A549 treated with AZD2906 at 1 μM for 4 hours (cell line): ENCODE measurements around the gene TMEM269. TPM values are rescaled to one million over a fixed set of nuclear protein-coding genes. Genes with fewer than 3 reads are reported as not detected.

Source experiments
- total RNA-seq: library from RNA; stranded (reverse); fragments of 200-300 nt; extraction: Qiagen RNA extraction; gene quantifications from 5 replicates; pipeline ENCODE4 v1.2.3, GENCODE V29; 2022

The TMEM269 gene, protein sequence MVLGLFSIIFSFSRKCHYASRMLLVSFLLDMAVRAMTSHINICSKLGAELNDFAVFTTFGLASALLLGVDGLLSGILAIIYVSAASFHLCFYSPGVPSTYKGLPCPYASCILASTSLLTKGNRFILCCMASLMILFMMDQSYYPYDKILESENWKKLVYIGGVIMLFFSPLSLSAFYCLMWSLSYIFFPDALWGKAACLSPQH
- total RNA-seq = 0.05 to 0.22 TPM (median 0.10 TPM) in 5 replicates

GRCh38 chr1:42784946-42785693 is at the start of gene TMEM269:
TMEM269 (plus strand) TSS chr1:42784991; CDS start chr1:42789894, 4,903 bp downstream.

GRCh38 chr1:42739753-42740700 is 44.8 kb upstream of the TMEM269 start, which contains the start of gene CLDN19:
CLDN19 (minus strand) TSS chr1:42740236; CDS start chr1:42740063, 173 bp downstream.

GRCh38 chr1:42766741-42767509 is 17.9 kb upstream of the TMEM269 start, which contains the start of the genes C1orf50 and P3H1:
C1orf50 (plus strand) TSS chr1:42767249; CDS start chr1:42767312, 63 bp downstream.
P3H1 (minus strand) TSS chr1:42767028; CDS start chr1:42766971, 57 bp downstream.

DNA sequence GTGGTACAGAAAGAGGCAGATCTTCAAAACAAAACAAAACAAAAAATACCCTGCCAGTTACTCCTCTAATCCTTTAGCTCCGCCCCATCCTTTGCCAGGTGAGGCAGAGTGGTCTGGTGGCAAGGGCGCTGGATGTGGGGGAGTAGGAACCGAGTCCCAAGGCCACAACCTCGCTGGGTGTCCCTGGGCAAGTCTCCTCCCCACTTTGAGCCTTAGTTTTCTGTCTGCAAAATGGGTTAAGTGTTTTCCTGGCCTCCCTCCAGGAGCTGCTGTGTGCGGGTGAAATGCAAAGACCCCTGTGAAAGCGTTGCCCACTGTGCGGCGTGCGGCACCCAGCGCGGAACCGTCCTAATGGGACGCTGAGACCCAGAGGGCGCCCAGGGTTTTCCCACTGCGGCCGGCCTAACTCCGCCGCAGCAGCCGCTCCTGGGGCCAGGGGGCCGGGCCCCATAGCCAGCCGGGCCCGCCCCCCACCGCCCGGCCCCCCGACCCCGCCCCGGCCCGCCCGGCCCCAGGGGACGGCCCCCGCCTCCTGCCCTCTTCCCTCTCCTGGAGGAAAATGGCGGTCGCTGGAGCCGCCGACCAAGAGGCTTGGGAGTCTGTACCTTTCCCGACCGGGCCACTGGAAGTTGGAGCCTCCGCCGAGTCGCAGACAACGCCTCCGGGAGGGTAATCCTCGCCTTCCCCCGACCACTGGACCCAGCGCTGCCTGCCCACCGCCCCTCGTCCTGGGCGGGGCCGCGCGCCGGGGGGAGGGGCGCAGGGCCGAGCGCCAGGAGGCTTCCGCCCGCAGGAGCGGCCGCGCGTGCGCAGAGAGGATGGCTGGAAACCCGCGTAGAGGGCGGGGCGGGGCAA is 32.0 kb downstream of the TMEM269 start, which contains the start of the genes ERMAP and SVBP:
Gene ERMAP (plus strand): TSS at position 538 of the 855 bp plus-strand sequence. CDS start 13,327 bp downstream, outside the sequence.
Gene SVBP (minus strand): TSS at position 813 of the 855 bp plus-strand sequence. CDS start 853 bp downstream, outside the sequence.

DNA sequence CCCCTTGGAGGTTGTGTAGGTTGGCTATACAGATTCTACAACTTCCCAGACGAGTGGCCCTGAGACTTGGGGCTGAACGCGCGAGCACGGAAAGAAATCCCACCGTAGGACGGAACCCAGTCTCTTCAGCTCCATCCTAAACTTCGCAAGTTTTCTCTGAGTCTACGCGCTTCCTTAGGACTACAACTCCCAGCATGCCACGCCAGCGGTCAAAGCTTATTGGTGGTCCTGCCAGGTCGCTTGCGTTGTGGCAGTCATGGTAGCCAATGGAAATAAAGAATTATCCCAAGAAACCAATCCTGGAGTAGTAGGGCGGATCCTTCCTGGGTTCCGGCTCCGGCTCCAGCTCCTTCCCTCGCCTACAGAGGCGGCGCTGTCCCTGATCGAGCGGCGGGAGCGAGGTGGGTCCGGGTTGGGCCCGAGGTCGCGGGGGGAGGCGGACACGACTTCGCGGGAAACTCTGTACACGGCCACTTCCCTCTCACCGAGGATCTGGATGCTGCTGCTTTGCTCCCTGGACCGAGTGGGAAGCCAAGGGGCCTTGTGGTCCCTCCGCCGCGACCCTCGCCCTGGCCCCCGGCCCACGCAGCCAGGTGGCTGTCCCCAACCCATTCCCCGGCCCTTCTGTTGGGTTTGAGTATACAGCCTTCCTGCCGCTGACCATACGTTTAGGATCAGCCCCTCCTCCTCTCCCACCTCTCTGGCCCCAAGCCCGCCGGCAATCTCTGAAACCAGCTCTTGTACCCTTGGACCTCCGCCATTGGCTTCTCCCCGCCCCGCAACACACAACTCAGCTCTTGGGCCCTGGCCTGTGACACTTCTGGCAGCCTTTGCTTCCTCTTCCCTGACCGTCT is 61.7 kb downstream of the TMEM269 start, which contains the start of gene ZNF691:
Gene ZNF691 (plus strand): TSS at position 357 of the 854 bp plus-strand sequence. CDS start 3,046 bp downstream, outside the sequence.

Other genes starting within 250 kb of the TMEM269 start
- gene PPIH, start 126.6 kb upstream of the TMEM269 start, total RNA-seq = 56.2 to 70.6 TPM (median 61.6 TPM) in 5 replicates
- gene YBX1, start 102.6 kb upstream of the TMEM269 start, total RNA-seq = 725 to 772 TPM (median 737 TPM) in 5 replicates
- gene CLDN19, start 44.8 kb upstream of the TMEM269 start, total RNA-seq = not detected in 5 replicates
- gene P3H1, start 18.0 kb upstream of the TMEM269 start, total RNA-seq = 26.4 to 32.6 TPM (median 31.3 TPM) in 5 replicates
- gene C1orf50, start 17.7 kb upstream of the TMEM269 start, total RNA-seq = 2.6 to 4.5 TPM (median 3.1 TPM) in 5 replicates
- gene ERMAP, start 32.1 kb downstream of the TMEM269 start, total RNA-seq = 3.1 to 4.6 TPM (median 3.8 TPM) in 5 replicates
- gene SVBP, start 32.4 kb downstream of the TMEM269 start, total RNA-seq = 11.6 to 14.8 TPM (median 14.6 TPM) in 5 replicates
- gene ZNF691, start 61.6 kb downstream of the TMEM269 start, total RNA-seq = 5.6 to 7.3 TPM (median 7.0 TPM) in 5 replicates
- gene SLC2A1, start 173.9 kb downstream of the TMEM269 start, total RNA-seq = 94.7 to 148 TPM (median 113 TPM) in 5 replicates